HG02610 (cell line): Measurements from ENCODE around the gene AURKAIP1.
"Not testable (repeated sequence)": the region's sequence is repeated elsewhere in the genome, so short reads cannot be mapped to it uniquely, and the experiment has no call there.

Source experiments
- ATAC-seq: cut with Tn5 transposase; IDR thresholded peaks from one replicate; pipeline ENCODE4 v1.9.1; 2021; ENCODE audit warnings: mild to moderate bottlenecking, moderate library complexity; ENCODE audit not compliant: unreplicated experiment

AURKAIP1 gene

DNA sequence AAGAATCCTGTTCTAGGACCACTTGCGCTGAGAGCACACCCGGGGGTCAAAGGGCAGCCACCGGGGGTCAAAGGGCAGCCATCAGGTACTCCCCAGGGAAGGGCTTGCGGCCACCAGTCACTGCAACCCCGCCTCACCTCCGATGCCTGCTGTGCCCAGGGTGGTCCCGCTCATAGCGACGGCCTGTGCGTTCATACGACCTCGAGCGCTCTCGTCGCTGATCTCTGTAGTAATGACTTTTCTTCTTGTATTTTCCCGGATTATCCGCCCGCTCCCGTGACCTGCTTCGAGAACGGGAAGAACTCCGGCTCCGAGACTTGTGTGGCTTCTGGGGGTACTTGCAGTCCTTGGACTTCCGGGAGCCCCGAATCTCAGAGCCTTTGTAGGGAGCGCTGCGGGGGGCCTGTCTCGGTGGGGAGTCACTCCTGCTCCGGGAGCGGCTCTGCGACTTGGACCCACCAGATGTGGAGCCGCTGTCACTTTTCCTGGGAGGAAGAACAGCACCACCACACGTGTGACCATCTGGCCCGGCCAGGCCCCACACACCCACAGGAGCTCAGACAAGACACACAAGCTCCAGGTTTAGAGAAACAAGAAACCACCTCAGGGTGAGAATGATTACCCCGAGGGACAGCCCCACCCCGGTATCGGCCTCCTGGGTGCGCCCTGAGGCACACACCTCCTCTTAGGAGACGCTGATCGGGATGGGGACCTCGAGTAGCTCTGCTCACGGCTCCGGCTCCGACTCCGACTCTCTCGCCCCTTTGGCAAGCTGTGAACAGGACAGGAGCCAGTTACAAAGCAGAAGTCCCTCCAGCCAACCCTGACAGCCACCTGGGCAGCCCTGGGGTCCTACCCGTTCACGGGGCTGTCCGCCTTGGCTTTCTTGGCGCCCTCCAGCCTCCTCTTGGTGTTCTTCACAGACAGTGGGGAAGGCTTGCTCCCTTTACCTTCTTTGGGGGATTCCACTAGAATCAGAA is 12.4 kb upstream of the AURKAIP1 start:
- ATAC-seq, result no peak

DNA sequence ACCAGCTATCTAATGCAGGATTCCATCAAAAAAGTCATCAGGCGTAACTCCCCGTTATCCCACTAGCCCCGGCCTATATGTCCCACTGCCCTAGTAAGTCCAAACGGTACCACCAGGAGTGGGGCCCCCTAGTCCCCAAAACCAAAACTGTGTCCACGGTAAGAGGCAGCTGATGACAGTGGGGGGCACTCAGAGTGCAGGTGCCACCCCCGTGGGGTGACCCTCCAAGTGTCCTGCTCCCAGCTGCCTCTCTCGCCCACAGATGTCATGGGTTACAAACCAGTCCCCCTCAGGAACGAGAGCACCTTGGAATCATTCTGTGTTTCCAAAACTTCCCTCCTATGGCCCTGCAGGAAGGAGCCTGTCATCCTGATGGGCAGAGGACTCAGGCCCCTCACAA is 10.9 kb upstream of the AURKAIP1 start:
- ATAC-seq, result no peak

DNA sequence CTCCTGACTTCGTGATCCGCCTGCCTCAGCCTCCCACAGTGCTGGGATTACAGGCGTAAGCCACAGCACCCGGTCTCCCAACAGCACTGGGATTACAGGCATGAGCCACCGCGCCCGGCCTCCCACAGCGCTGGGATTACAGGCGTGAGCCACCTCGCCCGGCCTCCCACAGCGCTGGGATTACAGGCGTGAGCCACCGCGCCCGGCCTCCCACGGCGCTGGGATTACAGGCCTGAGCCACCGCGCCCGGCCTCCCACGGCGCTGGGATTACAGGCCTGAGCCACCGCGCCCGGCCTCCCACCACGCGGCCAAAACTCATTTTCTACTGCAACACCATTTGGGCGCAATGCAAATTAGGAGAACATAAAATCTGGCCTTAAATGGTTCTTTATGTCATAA is 10.3 kb upstream of the AURKAIP1 start:
- ATAC-seq, result not testable (repeated sequence)

DNA sequence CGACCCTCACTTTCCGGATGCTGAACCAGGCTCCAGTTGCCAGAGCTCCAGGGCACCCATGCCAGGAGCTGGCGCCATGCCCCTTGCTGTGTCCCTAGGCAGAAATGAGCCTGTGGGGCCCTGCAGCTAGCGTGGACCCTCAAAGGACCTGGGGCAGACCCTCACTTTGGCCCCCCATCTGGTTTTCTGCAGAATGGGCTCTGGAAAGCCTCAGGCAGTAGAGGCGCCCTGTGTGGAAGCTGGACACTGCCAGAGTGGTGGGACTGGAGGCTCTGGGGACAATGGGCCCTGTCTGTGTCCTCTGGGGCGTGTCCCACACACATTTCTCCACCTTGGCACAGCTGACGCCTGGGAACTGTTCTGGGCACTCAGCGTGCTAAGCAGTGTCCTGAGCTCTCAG is 6.3 kb upstream of the AURKAIP1 start:
- no peak for ATAC-seq

DNA sequence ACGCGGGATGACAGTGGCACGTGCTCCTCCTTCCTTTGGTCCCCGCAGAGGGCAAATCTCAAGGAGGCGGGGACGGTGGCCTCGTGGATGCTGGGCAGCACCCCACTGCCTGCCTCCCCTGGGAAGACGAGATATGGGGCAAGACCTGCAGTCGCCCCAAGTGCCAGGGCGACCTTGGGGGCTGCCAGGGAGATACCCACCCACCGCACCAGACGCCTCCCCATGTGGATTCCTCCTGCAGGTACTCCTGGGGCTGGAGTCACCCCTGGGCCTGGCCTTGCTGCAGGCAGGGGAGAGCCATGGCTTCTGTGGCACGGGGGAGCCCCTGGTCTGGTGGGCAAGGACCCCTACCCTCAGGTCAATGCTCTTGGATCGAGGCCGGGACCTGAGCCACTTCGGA is 5.9 kb upstream of the AURKAIP1 start:
- no peak for ATAC-seq

DNA sequence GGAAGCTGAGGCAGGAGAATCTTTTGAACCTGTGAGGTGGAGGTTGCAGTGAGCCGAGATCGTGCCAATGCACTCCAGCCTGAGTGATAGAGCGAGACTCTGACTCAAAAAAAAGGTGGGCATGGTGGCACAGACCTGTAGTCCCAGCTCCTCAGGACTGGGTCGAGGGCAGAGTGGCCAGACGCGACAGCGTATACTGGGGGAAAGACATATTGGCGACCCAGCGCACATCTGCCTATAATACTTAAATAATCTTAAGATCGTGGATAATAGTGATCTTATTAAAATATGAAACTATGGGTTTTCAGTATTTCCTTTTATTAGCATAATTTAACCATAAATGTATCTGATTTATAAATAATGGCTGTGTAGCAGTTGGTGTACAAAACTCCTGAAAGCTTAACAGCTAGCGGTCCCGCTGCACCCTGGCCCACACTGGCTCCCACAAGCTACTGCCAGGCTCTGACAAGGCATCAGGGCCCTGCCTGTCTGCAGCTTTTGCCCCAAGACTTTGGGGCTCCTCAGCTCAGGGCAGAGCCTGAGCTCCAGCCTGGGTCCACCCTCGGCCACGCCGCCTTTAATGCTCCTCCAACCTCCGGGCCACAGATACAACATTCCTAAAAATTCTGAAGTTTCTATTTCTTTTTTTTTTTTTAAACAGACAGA is 2.7 kb upstream of the AURKAIP1 start:
- ATAC-seq, result no peak

DNA sequence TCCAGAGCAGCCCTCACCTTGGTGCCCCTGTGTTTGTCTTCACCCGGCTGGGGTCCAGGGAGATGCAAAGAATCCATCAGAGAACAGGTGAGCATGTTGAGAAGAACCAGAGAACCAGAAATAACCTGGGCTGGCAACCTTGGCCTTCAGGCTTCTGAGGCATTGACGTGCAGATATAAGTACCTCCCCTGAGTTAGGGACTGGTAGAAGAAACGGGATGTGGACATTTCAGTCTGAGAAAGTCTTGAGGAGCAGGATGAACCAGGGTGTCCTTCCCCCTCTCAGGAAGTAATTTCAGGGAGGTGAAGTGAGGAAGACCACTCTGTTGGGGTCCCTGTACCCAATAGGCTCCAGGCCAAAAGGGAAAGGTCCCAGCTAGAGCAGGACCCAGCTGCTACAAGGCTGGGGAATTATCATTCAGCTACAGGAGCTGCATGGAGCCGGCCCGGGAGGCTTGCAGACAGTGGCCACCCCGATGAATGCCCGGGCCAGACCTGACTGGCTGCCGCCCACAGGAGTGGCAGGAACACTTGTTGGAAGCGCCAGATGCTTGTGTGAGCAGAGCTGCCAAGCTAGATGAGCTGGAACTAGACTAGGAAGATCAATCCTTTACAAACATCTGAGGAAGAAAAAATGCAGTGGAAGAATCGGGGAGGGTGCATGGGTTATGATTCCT is 1.7 kb upstream of the AURKAIP1 start:
- ATAC-seq, result no peak

DNA sequence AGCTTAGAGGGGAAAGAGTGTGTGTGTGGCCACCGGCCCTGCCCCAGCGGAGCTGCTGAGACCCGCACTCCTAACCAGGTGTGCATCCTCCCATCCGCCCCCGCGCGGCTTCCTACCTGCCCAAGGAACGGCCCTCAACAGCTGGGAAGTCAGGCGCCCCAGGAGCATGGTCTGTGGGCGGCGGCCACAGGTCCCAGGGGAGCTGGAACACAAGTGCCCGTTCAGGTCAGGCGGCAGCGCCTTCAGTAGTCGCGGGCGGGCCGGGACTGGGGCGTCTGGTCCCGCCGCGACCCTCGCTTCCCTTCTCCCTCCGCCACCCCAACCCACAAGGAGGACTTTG is 448 bp downstream of the AURKAIP1 start:
- peak; percentile 8 for ATAC-seq

DNA sequence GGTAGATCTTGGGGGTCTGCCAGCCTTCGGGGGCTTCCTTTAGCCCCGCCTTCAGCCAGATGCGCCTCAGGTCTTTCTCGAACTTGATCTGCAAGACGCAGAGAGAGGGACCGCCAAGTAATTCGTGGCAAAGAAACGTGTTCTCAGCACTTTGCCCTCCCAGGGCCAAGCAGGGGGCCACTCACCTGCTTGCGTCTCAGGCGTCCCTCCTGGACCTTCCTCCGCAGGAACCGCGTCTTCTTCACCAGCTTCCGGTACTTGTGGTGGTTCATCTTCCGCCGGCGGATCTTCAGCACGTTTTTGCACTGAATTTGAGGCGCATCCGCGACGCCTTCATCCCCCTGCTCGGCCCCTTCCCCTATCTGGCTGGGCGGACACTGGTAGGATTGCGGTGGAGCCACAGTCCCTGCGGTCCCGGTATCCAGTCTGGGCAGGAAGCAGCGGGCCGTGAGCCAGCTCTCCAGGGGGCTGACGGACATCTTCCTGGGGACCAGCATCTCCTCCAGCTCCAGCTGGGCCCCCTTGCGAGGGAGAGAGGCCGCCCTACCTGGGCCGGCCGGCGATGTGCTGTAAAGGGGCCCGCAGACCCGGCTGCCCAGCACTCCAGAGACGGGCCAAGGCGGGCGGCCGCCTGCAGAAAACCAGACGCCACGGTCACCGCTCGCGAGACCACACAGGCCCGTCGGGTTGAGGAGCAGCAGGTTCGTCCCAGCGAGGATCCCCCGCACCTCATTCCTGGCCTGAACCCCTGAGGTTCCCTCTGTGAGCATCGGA is 1.0 kb downstream of the AURKAIP1 start:
- ATAC-seq, result no peak

DNA sequence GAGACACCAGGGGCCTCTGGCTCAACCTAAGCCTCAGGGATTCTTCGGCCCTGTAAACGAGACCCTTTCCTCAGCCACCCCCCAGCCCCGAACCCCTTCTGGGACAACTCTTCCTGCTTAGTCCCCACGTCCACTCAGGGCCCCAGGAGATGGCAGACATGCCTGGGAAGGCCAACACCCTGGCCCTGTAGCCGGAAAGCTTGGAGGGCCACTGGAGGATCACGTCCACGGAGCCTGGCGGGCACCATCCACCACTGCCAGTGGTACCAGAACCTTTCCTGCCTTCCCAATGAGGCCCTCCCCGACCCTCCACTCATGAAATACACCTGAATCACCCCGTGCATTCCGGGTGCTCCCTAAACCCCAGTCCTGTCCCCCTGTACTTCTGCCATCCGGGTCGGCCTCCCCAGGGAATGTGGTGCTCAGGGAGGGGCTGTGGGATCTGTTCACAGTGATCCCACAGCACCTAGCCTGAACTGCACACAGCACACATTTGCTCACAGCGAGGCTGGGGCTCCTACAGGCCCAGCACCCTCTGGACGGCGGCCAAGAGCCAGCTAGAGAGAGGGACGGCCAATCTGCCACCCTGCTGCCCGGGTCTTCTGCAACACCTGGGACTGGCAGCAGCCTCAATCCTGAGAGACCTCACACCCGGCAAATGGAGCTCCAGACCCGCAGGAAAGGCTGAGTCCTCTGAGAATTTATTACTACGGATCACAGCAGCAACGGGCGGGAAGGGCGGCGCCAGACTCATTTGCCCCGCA is 1.8 kb downstream of the AURKAIP1 start:
- no peak for ATAC-seq

DNA sequence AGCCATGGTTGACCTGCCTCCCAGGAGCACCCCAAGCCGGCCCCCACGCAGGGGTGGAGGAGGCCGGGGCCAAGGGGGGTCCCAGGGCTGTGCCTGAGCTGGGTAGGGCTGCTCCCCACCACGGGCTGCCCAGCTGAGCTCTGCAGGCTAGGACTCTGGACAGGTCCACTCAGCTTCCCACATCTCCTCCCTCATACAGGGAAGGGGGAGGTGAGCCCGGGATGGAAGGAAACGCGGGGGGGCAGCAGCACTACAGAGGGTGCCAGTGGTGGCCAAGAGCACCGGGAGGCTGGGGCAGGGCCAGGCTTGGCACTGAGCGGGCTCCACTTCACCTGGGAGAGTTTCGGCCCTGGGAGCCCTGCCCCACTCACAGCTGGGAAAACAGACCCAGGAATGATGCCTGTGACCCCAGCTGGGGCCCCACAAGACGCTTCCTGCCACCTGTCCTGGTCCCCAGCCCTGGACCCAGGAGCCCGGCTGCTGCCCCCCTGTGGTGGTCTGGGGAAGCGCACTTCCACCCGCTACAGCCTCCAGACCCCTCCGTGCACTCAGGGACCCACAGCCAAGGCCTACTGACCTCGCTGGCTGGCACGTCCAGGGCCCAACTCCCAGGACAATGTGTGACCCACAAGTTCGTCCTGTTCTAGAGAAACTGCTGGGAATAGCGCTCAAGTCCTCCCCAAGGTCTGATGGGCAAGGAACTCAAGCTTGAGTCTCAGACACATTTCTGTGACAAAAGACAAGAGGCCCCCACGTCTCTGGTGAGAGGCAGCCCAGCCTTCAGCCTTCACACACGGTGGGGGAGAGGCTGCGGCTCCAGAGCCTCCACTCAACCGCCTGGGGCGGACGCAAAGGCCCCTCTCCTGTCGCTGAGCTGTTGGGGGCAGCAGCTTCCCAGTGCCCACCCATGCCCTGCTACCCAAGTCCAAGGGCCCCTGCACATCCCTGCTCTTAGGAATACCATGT is 3.0 kb downstream of the AURKAIP1 start:
- no peak for ATAC-seq

DNA sequence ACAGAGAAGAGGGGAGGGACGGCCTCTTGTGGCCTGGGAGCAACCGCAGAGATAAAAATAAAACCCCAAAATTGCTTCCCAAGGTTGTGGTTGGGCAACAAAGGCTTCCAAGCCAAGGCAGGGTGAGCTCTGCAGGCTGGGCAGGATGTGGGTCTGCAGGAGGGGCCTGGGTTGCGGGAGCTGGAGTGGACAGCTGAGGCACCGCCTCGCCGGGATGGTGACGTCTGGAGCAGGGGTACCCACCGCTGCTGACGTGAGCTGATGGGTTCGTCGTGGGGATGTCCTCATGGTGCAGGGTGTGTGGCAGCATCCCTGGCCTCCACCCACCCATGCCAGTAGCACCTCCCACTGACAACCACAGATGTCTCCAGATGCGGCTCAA is 3.7 kb downstream of the AURKAIP1 start:
- no peak for ATAC-seq

DNA sequence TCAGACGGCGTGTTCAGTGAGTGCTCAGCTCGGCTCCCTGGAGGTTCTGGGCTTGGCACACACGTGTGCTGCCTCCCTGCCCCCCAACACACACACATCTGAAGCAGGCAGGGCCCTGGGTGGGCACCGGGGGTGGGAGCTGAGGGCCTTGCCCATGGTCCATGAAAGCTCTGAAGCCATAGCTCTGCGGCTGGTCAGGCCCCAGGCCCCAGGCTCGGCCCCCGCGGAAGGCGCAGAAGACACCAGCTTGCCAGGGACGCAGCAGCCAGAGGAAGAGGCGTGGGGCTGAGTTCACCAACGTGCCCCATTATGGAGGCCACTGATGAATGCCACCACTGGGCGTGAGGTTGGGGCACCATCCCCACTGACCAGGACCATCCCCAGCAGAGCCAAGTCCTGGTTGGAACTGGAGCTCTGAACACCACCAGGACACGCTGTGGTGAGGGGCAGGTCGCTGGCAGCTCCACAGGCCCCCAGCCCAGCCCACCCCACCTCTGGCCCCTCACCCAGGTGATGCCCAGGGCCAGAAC is 4.2 kb downstream of the AURKAIP1 start:
- no peak for ATAC-seq

DNA sequence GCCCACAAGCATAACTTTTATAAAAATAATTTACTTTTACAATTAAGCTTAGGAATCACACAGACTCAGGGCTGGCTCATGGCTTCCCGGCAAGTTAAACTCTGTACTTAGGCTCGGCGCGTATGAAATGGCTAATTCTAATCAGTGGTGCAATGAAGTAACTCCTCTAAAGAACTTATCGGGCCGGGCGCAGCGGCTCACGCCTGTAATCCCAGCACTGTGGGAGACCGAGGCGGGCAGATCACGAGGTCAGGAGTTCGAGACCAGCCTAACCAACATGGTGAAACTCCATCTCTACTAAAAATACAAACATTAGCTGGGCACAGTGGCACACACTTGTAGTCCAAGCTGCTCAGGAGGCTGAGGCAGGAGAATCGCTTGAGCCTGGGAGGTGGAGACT is 4.9 kb downstream of the AURKAIP1 start:
- ATAC-seq, result not testable (repeated sequence)

DNA sequence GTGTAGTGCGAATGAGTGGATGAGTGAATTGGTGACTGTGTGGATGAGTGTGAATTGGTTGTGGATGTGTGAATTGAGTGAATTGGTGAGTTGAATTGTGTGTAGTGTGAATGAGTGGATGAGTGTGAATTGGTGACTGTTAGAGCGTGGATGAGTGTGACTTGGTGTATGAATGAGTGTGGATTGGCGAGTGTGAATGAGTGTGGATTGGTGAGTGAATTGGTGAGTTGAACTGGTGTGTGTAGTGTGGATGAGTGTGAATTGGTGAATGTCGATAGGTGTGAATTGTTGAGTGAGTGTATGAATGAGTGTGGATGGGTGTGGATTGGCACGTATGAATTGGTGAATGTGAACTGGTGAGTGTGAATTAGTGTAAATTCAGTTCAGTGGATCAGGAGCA is 7.7 kb downstream of the AURKAIP1 start:
- no peak for ATAC-seq

DNA sequence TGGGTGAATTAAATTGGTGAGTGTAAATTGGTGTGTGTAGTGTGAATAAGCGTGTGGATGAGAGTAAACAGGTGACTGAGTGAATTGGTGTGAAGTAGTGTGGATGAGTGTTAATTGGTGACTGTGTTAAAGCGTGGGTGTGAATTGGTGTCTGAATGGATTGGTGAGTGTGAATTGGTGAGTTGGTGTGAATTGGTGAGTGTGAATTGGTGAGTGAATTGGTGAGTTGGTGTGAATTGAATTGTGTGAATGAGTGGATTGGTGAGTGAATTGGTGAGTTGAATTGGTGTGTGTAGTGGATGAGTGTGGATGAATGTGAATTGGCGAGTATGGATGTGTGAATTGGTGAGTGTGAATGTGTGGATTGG is 8.3 kb downstream of the AURKAIP1 start:
- no peak for ATAC-seq

DNA sequence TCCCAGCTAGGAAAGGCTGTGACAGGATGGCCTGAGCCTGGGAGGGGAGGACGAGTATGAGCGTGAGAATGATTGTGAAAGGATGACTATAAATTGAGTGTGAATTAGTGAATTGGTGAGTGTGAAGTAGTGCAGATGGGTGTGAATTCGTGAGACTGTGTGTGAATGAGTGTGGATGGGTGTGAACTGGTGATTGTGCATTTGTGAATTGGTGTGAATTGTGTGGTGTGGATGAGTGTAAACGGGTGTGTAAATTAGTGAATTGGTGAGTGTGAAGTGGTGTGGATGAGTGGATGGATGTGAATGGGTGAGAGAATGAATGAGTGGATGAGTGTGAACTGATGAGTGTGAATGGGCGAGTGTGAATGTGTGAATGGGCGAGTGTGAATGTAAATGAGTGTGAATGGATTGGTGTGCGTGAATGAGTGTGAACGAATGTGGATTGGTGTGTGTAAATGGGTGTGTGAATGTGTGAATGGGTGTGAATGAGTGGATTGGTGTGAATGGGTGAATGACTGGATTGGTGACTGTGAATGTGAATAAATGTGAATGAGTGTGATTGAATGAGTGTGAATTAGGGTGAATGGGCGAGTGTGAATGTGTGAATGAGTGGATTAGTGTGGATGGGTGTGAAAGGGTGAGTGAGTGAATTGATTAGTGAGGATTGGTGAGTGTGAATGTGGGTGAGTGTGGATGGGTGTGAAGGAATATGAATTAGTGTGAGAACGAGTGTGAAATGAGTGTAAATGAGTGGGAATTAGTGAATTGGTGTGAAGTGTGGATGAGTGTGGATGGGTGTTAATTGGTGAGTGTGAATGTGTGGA is 8.9 kb downstream of the AURKAIP1 start:
- ATAC-seq, result no peak

DNA sequence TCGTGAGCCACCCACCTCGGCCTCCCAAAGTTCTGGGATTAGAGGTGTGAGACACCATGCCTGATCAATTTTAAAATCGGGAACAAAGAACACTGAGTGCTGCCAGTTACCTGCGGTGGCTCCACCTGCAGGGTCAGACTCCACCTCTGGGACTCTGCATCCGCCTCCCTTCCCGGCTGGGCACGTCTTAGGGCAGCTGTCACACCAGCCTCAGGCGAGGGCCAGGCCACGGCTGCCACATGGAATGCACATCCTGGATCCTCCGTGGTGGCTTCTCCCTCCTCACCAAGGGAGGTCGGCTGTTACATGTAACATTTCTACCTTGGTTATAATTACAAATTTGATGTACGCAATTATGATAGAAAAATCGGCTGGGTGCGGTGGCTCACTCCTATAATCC is 10.7 kb downstream of the AURKAIP1 start:
- ATAC-seq, result no peak
